ENCODE results near the gene IRF1.

The IRF1 gene

GRCh38 chr5:132474131-132474723 lies 16.3 kb downstream of the IRF1 start:
- no peak for DNase-seq (ENCODE audit: low read depth)

DNA sequence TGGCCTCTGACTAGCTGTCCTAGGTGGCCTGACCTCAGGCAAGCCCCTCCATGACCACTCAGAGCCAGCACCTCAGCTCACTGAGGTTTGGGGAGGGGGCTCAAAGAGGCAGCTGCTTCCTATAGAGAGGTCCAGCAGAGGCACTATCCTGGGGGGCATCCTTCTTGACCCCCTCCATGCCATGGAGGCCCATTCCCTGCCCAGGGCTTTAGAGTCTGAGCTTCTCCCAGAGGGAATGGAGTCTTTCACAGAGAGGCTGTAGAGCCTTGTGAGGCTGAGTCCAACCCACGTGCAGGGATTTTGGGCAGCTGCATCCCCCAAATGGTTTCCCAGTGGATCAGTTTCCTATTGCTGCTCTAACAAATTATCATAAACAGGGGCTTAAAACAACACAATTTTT lies 16.9 kb downstream of the IRF1 start:
- DNase-seq (ENCODE audit: low read depth): no peak

DNA sequence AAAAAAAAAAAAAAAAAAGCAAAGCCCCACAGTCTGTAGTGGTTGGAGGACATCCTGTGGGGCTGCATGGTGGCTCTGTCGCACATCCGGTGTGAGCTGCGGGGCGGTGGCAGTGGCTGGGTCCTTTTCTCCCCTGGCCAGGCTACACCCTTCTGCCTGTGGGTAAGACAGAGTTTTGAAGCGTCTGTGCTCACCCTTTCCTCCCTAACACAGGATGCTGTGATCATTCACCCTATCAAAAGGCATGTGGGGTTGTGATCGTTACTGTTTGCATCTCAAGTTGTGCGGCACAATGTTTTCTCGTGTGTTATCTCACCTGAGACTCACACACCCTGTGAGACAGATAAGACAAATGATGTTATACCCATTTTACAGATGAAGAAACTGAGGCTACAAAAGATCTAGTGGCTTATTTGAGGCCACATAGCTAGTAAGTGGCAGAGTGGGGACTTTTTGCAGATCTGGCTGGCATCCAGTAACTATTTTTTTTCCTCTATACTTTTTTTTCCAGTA lies 17.5 kb downstream of the IRF1 start:
- peak; percentile 66 for DNase-seq (ENCODE audit: low read depth)

DNA sequence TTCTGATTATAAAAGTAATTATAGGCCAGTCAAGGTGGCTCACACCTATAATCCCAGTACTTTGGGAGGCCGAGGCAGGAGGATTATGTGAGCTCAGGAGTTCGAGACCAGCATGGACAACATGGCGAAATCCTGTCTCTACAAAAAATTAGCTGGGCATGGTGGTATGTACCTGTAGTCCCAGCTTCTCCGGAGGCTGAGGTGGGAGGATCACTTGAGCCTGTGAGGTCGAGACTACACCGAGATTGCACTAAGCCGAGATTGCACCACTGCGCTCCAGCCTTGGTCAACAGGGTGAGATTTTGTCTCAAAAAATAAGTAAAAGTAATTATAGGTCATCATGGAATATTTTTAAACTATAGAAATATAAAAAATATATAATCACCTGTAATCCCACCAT lies 18.1 kb downstream of the IRF1 start:
- DNase-seq (ENCODE audit: low read depth): no peak

- DNase-seq (ENCODE audit: low read depth): no peak
Measured at GRCh38 chr5:132471944-132472343, 18.6 kb downstream of the IRF1 start.

DNA sequence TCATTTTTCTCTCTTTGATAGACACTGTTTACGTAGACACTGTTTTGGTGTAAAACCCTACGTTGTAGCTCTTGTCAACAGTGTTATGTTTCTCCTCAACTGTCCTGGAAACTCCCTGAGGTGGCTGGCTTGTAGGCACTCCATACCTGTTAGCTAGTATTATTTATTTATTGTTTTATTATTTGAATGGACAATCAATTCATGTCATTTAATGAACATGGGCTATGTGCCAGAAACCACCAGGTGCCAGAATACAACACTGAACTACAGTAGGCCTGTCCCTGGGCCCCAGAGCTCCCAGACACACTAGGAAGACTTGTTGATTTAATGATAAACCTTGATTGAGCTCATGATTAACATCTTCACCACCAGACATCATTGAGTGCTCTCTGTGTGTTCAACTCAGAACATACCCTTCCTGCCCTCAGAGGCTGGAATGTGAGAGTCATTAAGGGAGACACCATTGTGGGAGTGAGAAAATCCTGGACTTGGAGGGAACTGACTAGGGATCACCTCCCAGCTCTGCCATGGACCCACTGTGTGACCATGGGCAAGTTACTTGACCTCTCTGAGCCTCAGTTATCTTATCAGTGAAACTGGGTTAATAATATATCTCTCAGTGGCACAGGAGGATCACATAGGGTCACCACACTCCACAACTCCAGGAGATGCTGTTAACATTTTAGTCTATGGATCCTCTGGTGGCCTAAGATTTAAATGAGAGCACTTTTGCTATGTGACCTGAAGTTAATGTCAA lies 19.2 kb downstream of the IRF1 start:
- no peak for DNase-seq (ENCODE audit: low read depth)

- DNase-seq (ENCODE audit: low read depth): no peak
Measured at GRCh38 chr5:132470596-132470995, 20.0 kb downstream of the IRF1 start.

DNA sequence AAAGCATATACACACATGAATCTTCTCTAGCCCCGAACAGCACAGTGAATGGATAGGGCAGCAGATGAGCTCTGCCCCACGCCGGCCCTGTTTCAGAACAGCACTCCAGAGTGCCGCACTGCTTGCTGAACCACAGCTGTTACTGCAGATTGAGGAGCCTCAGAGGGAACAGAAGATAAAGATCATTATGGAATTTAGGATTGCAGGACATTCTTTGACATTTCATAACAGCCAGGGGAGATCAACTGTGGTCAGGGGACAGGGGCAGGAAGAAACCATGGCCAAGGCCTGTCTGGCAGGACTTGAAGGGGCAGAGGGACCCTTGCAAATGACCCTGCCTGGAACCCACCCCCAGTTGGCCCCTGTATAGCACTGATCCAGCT lies 20.6 kb downstream of the IRF1 start:
- DNase-seq (ENCODE audit: low read depth): no peak

DNA sequence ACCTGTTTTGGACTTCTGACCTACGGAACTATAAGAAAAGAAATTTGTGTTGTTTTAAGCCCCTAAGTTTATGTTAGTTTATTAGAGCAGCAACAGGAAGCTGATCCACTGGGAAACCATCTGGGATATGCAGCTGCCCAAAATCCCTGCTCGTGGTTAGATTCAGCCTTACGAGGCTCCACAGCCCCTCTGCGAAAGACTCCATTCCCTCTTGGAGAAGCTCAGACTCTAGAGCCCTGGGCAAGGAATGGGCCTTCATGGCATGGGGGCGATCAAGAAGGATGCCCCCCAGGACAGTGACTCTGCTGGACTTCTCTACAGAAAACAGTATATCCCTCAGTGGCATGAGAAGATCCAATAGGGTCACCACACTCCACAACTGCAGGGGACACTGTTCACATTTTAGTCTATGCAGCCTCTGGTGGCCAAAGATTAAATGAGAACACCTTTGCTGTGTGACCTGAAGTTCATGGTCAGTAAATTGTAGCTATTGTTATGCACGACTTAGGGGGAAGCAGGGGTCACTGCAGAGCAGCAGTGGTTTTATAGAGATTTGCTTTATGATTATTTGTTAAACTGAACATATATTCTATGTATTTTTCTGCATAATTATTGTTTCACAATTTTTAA lies 21.1 kb downstream of the IRF1 start:
- DNase-seq (ENCODE audit: low read depth): no peak

GRCh38 chr5:132468656-132469379 lies 21.8 kb downstream of the IRF1 start:
- DNase-seq (ENCODE audit: low read depth): no peak

- DNase-seq (ENCODE audit: low read depth): no peak
Measured at GRCh38 chr5:132467287-132467984, 23.1 kb downstream of the IRF1 start.

DNA sequence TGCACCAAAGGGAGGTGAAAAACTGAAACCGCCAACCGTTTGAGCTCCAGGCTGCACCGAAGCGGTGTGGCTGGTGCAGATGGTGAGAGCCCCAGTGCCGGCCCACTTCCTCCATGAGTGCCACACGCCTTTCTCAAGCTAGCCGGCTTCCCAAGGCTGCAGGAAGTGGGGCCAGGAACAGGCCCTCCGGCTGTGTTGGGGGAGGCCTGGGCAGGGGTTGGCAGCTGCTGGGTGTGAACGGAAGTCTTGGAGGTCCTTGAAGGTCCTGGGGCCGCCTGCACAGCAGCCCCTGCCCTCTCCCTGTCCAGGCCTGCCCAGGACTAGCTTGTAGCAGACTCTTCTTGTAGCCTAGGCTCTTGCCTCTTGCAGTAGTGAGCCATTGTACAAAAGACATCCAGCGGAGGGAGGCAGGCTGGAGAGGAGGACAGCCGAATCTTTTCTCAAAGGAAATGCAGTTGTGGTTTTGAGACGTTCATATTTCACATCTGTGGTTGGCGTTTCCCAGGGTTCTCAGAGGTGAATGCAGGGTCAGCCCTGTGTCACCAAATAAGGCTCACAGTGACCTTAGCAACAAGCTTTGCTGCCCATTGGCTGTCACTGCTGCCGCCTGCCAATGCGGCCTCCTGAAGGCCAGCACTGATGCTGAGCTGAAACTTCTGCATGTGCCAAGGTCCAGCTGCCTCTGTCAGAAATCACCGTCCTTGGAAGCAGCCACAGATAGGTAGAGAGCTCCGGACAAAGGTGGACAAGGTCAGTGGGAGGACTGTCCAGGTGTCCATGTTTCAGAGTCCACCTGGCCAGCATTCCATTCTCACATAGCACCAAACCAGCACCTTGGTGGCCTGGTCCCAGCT lies 23.9 kb downstream of the IRF1 start:
- peak; percentile 36 for DNase-seq (ENCODE audit: low read depth)

- no peak for DNase-seq (ENCODE audit: low read depth)
Measured at GRCh38 chr5:132465059-132465707, 25.4 kb downstream of the IRF1 start.

DNA sequence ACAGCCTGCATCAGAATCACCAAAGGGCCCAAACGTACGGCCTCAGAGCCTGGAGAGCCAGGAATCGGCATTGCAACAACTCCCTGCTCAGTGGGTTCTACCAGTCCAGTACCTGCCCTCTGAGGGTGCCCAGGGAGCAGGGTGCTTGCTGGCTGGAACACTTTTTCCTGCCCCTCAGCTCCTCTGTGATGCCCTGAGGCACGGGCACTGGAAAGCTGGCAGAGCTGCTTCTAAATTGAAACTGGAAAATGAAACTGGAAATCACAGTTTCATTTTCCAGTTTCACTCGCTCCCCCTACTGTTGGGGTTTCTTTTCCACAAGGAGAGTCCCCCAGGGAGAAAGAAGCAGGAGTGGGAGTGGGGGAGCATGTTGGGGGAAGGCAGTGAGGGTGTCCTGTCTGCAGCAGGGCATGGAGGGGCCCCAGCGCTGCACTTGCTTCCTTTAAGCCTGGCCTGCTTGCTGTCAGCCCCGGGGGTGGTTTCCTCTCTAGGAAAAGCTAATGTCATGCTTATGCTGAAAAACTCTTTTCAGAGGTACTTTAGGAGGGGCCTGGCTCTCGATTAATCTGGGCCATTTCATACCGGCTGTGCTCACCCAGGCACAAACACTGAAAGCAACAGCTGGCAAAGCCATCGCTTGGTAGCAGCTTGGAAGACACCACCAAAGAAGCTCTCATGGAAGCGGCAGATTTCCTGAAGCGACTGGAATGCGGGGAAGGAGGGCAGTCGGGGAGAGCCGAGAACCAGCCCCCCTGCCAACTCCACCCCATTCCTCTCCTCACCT lies 26.2 kb downstream of the IRF1 start:
- DNase-seq (ENCODE audit: low read depth): no peak

- no peak for DNase-seq (ENCODE audit: low read depth)
Measured at GRCh38 chr5:132463811-132464155, 26.8 kb downstream of the IRF1 start.

GRCh38 chr5:132462856-132463745 lies 27.5 kb downstream of the IRF1 start:
- DNase-seq (ENCODE audit: low read depth): no peak

DNA sequence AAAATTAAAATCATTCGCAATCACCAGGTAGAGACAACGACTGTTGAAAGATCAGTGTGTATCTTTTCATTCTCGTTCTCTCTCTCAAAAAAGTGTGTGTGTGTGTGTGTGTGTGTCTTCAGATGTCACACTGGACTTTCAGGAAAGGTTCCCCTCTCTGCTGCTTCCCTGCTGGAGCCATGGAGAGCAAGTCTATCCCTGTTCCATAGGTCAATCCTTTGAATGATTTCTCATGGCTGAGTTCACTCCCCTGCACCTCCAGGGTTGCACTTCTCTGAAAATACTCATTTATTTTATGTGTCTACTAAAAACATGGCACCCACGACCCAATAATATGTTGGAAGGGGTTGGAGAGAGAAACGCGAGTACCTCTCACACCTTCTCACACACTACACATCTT lies 28.2 kb downstream of the IRF1 start:
- no peak for DNase-seq (ENCODE audit: low read depth)

DNA sequence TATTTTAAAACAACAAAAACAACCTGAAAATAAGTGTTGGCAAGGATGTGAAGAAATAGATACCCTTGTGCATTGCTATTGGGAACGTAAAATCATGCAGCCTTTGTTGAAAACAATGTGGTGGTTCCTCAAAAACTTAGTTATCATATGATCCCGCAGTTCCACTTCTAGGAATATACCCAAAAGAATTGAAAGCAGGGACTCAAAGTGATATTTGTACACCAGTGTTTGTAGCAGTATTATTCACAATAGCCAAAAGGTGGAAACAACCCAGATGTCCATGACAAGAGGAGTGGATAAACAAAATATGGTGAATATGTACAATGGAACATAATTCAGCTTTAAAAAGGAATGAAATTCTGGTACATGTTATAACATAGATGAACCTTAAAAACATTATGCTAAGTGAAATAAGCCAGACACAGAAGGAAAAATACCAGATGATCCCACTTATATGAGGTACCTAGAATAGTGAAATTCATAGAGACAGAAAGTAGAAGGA lies 29.0 kb downstream of the IRF1 start:
- no peak for DNase-seq (ENCODE audit: low read depth)
